DMS 273 (cell line): ENCODE measurements around the gene DERL3.
A peak's percentile ranks its signal among the peaks of the same experiment; 100 is the strongest.
"Not testable (repeated sequence)": the region's sequence is repeated elsewhere in the genome, so short reads cannot be mapped to it uniquely, and the experiment has no call there.

ENCODE experiments used
- DNase-seq: peaks from one replicate; lab custom pipeline; 2025; ENCODE audit not compliant: unreplicated experiment; lab: John Stamatoyannopoulos, UW

Gene DERL3

GRCh38 chr22:23838681-23839468 is at the start of gene DERL3:
Gene DERL3, minus strand, starts transcription at chr22:23839006. Its CDS starts 19 bp downstream, at chr22:23838987.
- DNase-seq = peak; percentile 98

DNA sequence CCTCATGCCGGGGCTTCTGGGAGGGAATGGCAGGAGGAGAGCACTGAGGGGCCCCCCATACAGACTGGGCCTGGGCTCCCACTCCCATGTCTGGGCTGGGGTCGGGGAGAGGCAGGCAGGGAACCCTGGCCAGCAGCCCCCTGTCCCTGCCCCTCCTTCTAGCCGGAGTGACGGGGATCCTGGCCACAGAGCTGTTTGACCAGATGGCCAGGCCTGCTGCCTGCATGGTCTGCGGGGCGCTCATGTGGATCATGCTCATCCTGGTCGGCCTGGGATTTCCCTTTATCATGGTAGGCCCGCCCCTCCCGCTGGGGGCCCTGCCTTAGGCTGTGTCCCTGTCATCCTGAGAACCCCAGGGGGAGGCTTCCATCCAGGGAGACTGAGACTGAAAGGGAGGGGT is 45.3 kb upstream of the DERL3 start:
- no peak for DNase-seq

DNA sequence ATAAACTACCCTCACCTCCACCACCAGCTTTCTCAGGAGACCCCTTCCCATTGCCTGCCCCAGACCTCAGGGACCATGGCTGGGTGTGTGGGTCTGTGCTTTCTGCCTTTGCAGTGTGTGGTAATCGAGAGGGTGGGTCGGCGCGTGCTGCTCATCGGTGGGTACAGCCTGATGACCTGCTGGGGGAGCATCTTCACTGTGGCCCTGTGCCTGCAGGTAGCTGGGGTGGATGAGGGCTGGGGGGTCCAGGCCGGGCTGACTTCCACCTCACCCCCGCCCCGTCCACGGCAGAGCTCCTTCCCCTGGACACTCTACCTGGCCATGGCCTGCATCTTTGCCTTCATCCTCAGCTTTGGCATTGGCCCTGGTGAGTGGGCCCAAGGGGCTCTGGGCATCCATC is 44.9 kb upstream of the DERL3 start:
- DNase-seq = no peak

GRCh38 chr22:23882370-23882769 is 43.6 kb upstream of the DERL3 start:
- DNase-seq = no peak

- DNase-seq = no peak
Measured at GRCh38 chr22:23878219-23878618, 39.4 kb upstream of the DERL3 start.

GRCh38 chr22:23877566-23877965 is 38.8 kb upstream of the DERL3 start:
- no peak for DNase-seq

DNA sequence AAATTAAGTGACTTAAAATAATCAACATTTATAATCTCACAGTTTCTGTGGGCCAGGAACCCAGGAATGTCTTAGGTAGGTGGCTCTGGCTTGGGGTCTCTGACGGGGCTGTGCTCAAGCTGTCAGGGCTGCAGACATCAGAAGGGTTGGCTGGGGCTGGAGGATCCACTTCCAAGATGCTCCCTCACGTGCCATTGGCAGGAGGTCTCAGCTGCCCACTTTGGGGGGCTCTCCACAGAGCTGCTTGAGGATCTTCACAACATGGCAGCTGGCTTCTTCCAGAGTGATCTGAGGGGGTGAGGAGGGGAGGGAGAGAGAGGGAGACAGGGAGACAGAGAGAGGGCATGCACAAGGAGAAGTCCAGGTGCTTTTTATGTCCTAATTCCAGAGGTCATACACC is 37.0 kb upstream of the DERL3 start:
- DNase-seq = no peak

DNA sequence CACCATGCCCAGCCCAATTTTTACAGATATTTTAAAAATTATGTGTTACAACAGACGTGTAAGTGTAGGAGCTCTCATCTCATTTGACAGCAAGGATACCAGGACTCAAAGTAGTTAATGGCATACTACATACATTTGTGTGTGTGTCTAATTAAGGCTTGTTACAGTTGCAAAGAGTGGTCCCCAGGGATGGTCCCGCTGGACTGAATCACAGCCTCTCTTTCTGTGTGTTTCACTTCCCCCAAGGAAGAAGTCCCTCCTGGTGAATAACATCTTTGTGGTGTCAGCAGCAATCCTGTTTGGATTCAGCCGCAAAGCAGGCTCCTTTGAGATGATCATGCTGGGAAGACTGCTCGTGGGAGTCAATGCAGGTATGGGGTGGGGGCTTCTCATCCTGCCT is 36.1 kb upstream of the DERL3 start:
- no peak for DNase-seq

DNA sequence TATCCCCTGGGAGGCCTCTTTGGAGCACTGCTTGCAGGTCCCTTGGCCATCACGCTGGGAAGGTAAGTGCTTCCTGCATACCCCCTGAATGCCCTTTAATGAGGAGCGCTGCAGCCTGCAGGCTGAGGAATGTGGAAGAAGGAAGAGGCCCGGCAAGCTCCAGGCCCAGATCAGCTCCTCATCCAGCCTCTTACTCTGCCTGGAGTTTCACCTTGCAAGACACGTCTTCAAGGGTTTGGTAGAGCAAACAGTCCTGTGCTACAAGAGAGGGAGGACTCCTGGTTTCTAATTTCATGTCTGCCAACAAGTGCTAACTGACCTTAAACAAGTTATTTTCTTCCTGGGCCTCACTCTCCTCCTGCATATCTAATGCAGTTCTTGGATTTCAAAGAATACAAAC is 29.8 kb upstream of the DERL3 start:
- no peak for DNase-seq

DNA sequence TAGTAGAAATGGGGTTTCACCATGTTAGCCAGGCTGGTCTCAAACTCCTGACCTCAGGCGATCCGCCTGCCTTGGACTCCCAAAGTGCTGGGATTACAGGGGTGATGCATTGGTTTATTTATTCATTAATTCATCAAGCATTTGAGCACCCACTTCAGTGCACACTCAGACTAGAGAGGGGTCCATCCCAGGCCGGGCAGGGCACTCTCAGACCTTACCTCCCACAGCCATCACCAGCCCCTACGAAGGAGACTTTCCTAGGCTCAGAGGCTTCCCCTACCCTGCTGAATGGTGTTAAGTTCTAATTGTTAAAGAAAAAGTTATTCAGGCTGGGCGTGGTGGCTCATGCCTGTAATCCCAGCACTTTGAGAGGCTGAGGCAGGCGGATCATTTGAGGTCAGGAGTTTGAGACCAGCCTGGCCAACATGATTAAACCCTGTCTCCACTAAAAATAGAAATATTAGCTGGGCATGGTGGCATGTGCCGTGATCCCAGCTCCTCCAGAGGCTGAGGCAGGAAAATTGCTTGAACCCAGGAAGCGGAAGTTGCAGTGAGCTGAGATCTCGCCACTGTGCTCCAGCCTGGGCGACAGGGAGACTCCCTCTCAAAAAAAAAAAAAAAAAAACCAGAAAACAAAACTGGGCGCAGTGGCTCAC is 25.8 kb upstream of the DERL3 start:
- not testable (repeated sequence) for DNase-seq

GRCh38 chr22:23862103-23862502 is 23.3 kb upstream of the DERL3 start:
- peak; percentile 63 for DNase-seq

GRCh38 chr22:23860187-23860586 is 21.4 kb upstream of the DERL3 start:
- DNase-seq = not testable (repeated sequence)

DNA sequence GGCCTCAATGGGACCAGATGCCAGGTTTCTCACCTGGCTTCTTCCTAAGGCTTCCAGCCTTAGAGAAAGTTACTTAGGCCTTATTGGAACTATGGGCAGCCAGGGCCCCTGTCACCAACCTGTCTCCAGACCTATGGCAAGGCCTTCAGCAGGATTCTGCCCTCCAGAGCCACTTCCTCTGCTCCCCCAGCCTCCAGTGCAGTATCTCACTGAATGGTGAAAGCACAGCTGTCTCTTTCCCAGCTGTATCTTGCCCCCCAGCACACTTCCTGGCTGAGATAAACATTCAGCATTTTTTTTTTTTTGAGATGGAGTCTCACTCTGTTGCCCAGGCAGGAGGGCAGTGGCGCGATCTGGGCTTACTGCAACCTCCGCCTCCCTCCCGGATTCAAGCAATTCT is 20.4 kb upstream of the DERL3 start:
- no peak for DNase-seq

DNA sequence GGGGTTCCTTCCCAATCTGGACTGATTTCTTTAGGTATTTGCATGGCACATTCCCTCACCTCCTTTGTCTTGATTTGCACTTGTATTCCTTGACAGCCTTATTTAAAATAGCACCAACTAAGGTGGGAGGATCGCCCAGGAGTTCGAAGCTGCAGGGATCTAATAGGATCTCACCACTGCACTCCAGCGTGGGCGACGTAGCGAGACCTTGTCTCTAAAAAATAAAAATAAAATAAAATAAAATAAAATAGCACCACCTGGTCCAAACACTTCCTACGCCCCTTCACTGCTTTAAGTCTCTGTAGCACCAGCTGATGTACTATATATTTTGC is 19.6 kb upstream of the DERL3 start:
- no peak for DNase-seq

GRCh38 chr22:23857606-23858483 is 19.0 kb upstream of the DERL3 start, which contains the start of gene SLC2A11:
Gene SLC2A11, plus strand, starts transcription at chr22:23857875. Its CDS starts 125 bp downstream, at chr22:23858000.
- peak; percentile 98 for DNase-seq

- DNase-seq = no peak
Measured at GRCh38 chr22:23856721-23857605, 18.2 kb upstream of the DERL3 start.

DNA sequence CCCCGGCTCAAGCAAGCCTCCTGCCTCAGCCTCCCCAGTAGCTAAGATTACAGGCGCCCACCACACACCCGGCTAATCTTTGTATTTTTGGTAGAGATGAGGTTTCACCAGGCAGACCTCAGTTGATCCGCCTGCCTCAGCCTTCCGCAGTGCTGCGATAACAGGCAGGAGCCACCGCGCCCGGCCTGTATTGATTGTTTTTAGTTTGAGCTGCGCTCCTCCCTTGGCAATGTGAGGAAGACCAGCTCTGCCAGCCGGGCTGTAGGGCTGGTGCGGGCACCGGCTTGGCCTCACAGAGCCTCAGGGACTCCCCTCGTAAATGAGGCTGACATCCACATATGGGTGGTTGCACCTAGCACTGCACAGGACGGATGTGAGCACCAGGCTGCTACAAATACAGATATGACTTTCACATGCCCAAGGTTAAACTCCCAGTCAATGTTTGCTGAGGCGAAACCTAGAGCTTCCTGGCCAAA is 11.4 kb upstream of the DERL3 start:
- no peak for DNase-seq

- DNase-seq = peak; percentile 87
Measured at GRCh38 chr22:23849009-23850006, 10.5 kb upstream of the DERL3 start.
